ENCODE data around the gene TTYH3.
"Not testable (repeated sequence)": the region's sequence is repeated elsewhere in the genome, so short reads cannot be mapped to it uniquely, and the experiment has no call there.

GRCh38 chr7:2673214-2673613, 41.4 kb downstream of the TTYH3 start:
- not testable (repeated sequence) for TF ChIP-seq CTCF (IDR thresholded peaks at IDR 0.05); POLR2AphosphoS5 (IDR thresholded peaks at IDR 0.05; ENCODE audit: low read depth, low read length); REST (IDR thresholded peaks at IDR 0.05; ENCODE audit: insufficient read depth in 1 of 2, low read depth in 2 of 2, low read length in 1 of 2); SIN3A (IDR thresholded peaks at IDR 0.05; ENCODE audit: borderline replicate concordance, insufficient read depth, low read depth, low read length)

All from Panc1 (cell line).